PFSK-1 (cell line): ENCODE measurements around the gene PAK2.

Source experiments
- POLR2AphosphoS5 ChIP-seq: IDR thresholded peaks from 2 replicates; pipeline ENCODE4 v1.6.1; 2012; ENCODE audit warnings: low read depth, mild to moderate bottlenecking, control low read depth, low read length, moderate library complexity
- REST ChIP-seq, 2 experiments: IDR thresholded peaks; 2 replicates each; pipeline versions ENCODE4 v1.6.1 to v1.8.0; 2011 to 2012; ENCODE audit warnings: low read depth in 2 of 2, low read length in 2 of 2, control low read depth in 1 of 2, inconsistent platforms in 1 of 2, mild to moderate bottlenecking in 1 of 2, moderate library complexity in 1 of 2; ENCODE audit not compliant: insufficient read depth in 1 of 2
- SIN3A ChIP-seq: IDR thresholded peaks from 2 replicates; pipeline ENCODE4 v1.6.1; 2012; ENCODE audit warnings: mild to moderate bottlenecking, low read length, moderate library complexity, borderline replicate concordance; ENCODE audit not compliant: insufficient read depth

DNA sequence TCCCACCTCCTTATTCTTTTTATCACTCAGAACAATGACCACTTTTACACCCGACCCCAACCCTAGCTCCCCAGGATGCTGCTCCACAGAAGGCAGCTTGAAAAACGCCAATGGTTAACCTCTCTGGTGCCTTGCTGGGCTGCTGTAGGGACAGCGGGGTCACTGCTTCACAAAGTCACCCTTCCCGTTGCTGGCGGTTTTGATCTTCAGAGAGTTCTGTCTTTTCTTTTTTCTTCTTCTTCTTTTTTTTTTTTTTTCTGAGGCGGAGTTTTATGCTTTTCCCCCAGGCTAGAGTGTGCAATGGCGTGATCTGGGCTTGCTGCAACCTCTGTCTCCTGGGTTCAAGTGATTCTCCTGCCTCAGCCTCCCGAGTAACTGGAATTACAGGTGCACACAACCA, 48.3 kb upstream of the PAK2 start:
- TF ChIP-seq REST (IDR thresholded peaks at IDR 0.05; ENCODE audit: insufficient read depth in 1 of 2, low read depth in 2 of 2, low read length in 2 of 2), result no peak
- TF ChIP-seq SIN3A, result no peak
- no peak for TF ChIP-seq POLR2AphosphoS5
